HPDE6-E6E7 (cell line): Measurements from ENCODE around the gene ZSCAN12.

Experiments used
- DNase-seq: peaks from one replicate; pipeline ENCODE4 v3.0.0; 2011; ENCODE audit warnings: missing footprints; ENCODE audit errors: extremely low spot score

Gene ZSCAN12

DNA sequence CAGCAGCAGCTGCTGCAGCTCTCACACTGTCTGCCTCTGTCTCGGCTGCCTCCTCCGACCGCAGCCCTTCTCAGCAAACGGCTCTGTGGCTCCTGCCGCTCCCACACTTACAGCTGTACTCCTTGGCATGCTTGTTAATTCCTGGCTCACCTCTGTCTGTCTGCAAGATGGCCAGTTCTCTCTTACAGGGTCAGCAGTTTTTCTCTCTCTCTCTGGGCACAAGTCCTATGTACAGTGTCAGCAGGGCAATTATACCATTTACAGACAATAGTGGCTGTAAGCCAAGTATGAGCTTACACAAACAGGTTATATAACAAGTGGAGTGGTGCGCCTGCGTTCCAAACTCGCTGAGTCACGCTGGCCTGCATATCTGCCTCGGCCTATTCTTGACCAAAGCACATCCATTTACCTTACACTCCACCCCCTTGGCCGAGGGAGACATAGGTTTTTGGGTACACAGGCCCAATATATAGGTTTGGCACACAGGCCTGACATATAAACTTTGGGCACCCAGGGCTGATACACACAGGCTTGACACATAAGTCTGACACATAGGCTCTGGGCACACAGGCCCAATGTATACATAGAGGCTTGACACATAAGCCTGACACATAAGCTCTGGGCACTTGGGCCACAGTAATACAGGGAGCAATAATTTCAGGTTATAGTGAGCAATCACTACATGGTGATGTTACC lies 45.4 kb downstream of the ZSCAN12 start:
- peak; percentile 44 for DNase-seq

- DNase-seq = no peak
Observed at GRCh38 chr6:28353356-28353755, 46.2 kb downstream of the ZSCAN12 start.

GRCh38 chr6:28351493-28351925 lies 48.0 kb downstream of the ZSCAN12 start:
- DNase-seq = no peak

GRCh38 chr6:28351087-28351486 lies 48.5 kb downstream of the ZSCAN12 start:
- no peak for DNase-seq

- peak; percentile 64 for DNase-seq
Observed at GRCh38 chr6:28349892-28350737, 49.4 kb downstream of the ZSCAN12 start, which contains the start of gene ZKSCAN3. Gene ZKSCAN3 (plus strand): TSS chr6:28349947. CDS start chr6:28359587, 9,640 bp downstream.

- DNase-seq = no peak
Observed at GRCh38 chr6:28349344-28349891, 50.1 kb downstream of the ZSCAN12 start.

GRCh38 chr6:28347119-28347518 lies 52.4 kb downstream of the ZSCAN12 start:
- no peak for DNase-seq

DNA sequence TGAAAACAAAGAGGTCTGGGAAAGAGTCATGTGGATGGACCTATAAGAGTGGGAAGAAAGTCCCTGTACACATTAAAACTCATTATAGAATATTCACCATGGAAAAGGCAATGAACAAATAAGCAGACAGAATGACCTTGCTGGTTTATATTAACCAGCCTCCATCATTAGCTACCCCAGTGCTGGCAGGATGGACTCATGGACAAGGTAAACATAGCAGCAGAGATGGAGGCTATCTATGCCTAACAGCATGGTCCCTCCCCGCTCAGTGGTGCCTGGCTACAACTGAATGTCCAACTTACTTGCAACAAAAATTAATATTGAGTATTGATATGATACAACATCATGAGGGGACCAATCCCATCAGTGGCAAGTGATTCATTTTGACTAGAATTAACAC lies 54.3 kb downstream of the ZSCAN12 start:
- no peak for DNase-seq

GRCh38 chr6:28343898-28344677 lies 55.5 kb downstream of the ZSCAN12 start:
- no peak for DNase-seq

DNA sequence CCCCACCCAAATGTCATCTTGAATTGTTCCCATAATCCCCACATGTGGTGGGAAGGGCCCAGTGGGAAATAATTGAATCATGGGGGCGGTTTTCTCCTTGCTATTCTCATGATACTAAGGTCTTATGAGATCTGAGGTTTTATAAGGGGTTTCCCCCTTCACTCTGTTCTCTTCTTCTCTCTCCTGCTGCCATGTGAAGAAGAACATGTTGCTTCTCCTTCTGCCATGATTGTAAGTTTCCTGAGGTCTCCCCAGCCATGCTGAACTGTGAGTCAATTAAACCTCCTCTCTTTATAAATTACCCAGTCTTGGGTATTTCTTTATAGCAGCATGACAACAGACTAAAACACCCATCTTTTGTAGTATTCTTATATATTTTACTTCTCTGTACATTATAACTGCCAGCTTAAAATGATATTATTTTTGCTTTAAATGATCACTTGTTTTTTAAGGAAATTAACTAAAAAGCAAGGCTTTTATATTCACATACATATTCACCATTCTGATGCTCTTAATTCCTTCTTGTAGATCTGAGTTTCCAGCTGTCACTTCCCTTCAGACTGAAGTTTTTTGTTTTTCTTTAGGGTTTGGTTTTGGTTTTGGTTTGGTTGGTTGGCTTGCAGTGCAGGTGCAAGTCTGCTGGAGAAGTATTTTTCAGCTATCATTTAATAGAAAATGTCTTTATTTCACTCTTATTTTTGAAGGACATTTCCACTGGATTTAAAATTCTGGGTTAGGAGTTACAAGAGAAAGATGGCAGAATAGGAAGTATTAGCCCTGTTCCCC lies 59.0 kb downstream of the ZSCAN12 start:
- no peak for DNase-seq

DNA sequence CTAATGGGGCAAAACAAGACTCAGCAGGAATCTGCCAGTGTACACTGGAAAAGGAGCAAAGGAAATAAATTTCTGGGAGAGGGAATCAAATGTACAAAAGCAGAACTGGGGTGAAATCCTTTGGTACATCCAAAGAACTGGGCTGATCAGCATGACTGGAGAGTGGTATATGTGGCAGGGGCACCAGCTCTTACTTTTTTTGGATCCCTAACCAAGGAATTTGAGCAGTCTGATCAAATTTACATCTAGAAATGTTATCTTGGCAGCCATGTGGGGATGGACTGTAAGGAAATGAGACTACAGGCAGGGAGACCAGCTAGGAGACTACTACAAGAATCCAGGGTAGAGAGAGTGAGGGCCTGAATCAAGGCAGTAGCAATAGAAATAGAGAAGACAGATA lies 62.4 kb downstream of the ZSCAN12 start:
- no peak for DNase-seq

DNA sequence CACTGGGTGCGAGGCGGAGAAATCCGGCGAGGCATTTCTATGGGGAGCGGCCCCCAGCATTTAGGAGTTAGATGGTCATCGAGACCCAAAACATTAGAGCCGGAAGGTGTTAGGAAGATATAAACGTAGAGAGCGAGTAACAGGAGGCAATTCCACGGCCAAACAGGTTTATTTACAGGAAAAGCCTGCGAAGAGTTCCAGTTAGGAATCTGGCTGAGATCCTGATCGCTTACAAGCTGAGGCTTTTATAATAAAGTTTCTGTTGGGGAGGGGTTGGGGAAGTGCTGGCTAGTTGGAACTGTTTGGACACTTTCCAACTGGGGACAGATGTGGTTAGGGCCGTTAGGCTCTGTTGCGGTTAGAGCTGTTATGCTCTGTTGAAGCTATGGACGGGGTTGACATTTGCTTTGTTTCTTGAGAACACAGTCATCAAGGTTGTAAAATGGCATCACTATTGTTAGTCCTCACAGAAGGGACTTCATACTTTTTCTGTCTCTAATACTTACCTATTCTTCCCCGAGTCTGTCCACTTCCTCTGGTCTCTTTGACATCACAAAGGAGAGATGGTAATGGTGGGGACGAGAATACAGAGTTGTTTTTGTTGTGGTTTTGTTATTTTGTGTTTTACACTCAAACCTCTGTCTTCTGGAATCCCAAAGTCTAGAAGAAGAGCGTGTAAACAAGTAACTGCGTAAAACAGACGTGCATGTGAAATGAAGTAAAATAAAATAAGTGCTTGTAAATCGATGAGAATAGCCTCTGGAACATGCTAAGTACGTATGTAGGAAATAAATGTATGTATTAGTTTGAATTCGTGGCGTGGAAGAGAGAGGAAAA lies 63.0 kb downstream of the ZSCAN12 start:
- no peak for DNase-seq

DNA sequence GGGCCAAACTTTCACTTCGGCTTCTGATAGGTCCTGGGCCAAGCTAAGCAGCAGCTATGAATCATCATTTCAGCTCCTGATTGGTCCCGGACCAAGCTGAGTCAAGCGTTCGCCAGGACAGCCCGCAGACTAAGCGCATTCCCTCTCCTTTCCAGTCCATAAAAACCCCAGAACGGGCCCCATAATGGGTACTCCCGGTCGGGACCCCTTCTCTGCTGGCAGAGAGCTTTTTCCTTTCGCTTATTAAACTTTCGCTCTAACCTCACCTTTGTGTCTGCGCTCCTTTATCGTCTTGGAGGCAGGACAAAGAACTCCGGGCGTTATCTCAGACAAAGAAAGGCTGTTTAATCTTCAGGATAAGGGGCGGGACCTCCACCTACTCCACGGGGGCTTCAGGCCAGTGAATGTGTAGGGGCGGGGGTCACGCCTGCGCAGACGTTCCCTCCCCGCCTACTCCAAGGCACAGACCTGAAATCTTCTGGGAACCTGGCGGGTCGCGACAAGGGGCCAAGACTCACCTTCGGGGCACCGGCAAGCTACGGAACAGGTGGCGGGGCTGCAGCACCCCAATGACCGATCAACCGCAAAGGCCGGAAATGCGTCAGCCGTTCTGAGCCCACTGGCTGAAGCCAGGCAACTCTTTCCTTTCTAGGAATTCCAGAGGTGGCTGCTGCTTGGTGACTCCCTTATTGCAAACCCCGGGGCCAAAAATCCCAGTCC lies 63.8 kb downstream of the ZSCAN12 start, which contains the start of gene ZSCAN31:
ZSCAN31 (minus strand) TSS at position 585 of the 720 bp plus-strand sequence. CDS start 6,465 bp downstream, outside the sequence.
- peak; percentile 92 for DNase-seq

GRCh38 chr6:28335040-28335563 lies 64.4 kb downstream of the ZSCAN12 start:
- no peak for DNase-seq

DNA sequence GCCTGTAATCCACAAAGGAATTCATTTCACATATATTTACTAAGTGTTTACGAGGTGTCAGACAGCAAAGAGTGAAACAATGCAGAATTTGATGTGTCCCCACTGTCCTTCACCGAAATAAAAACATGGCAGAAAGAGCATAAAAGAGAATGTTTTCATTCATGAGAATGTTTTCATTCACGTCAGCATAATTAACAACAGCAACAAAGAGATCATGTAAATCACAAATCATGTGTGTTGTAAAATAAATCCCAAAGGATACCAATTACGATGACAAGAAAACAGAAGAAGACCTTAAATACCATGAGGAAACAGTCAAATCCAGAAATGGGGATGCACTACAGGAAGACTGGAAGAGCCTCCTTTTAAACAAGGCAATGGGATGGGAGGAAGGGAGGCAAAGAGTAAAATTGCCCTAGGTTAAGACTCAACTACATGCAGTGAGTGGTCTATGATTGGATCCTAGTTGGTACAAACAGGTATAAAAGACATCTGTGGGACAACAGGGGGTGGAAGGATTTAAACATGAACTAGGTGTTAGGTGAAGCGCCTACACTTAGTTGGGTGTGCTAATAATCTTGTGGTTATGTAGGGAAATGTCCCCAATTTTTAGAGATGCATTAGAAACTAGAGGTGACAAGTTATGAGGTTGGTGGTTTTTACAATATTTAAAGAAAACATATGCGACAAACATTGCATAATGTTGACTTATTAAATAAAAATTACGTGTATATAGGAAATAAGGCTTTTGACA lies 65.1 kb downstream of the ZSCAN12 start:
- DNase-seq = no peak

- DNase-seq = no peak
Observed at GRCh38 chr6:28333599-28334018, 65.9 kb downstream of the ZSCAN12 start.

DNA sequence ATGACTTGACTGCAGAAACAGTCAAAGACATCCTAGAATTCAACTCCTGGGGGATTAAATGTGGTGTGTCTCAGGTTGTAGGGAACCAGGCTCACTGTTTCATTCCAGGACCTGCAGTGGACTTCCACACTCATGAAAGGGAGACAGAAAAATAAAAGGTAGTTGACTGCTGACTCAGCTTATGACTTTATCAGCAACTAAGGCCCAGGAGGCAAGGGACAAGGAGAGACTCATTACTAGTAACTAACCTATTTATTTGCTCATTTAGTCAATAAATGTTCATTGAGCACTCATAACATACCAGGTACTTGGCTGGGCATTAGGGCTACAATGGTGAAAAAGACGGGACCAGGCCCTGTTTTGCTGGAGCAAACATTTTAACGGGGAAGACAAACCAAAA lies 66.5 kb downstream of the ZSCAN12 start:
- no peak for DNase-seq

DNA sequence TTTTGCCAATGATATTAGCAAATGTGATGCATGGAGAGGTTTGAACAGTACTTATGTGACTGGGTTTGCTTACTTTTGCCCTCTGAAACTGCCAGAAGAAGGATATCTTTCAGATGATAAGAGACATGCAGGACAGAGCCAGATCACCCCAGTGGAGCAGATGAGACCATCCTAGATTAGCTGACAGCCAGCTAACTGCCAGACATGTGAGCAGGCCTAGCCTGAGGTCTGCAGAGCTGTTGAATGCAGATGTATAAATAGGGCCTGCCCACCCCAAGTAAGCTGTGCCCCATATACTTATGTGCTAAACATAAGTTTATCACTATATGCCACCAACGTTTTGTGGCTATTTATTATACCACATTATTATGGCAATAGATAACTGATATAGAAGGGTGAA lies 69.5 kb downstream of the ZSCAN12 start:
- no peak for DNase-seq
